ENCODE results near the gene MAPK9. TPM values are rescaled to one million over a fixed set of nuclear protein-coding genes. Genes with fewer than 3 reads are reported as not detected.

The MAPK9 gene
- total RNA-seq, 1 experiment from 2014 or later: 54.0 TPM

GRCh38 chr5:180323160-180323559 is 31.3 kb upstream of the MAPK9 start:
- H4K20me1 ChIP-seq (ENCODE audit: insufficient read depth): no peaks in the 10 kb centered on the region
- H3K9me3 ChIP-seq (ENCODE audit: insufficient read depth, low read depth): no peaks in the 10 kb centered on the region
- H3K4me3 ChIP-seq: no peak overlapping the region
- H3F3A ChIP-seq (ENCODE audit: insufficient read depth, low read depth): no peaks in the 10 kb centered on the region
- no peaks in the 10 kb centered on the region for H3K79me2 ChIP-seq (ENCODE audit: low read depth)
- TF ChIP-seq CTCF (conservative IDR thresholded peaks at IDR 0.05) (no peak), EZH2 (IDR thresholded peaks at IDR 0.05; ENCODE audit: low read depth) (no peak)
- no TSS peak for BruUV-seq (replicated peaks)
- no peak overlapping the region for H3K4me2 ChIP-seq
- no peaks in the 10 kb centered on the region for H3K4me1 ChIP-seq (replicated peaks; ENCODE audit: insufficient read depth)
- no peaks in the 10 kb centered on the region for H3K27me3 ChIP-seq (ENCODE audit: insufficient read depth, low read depth)
- no peak overlapping the region for H3K27ac ChIP-seq
- no peak for DNase-seq
- H3K36me3 ChIP-seq (ENCODE audit: low read depth): no peaks in the 10 kb centered on the region
- H2AFZ ChIP-seq: no peak overlapping the region
- CTCF ChIA-PET: no interaction called here
- intact Hi-C loops (cut with micrococcal nuclease; ENCODE audit: unreplicated experiment): no loop called here
- no peaks in the 10 kb centered on the region for H3K9me2 ChIP-seq (ENCODE audit: insufficient read depth)
- POLR2A ChIA-PET (ENCODE audit: unreplicated experiment): no interaction called here

- no peaks in the 10 kb centered on the region for H3K9me3 ChIP-seq (ENCODE audit: insufficient read depth, low read depth)
- no peaks in the 10 kb centered on the region for H4K20me1 ChIP-seq (ENCODE audit: insufficient read depth)
- no peak overlapping the region for H3K4me3 ChIP-seq
- no TSS peak for BruUV-seq (replicated peaks)
- POLR2A ChIA-PET (ENCODE audit: unreplicated experiment): no interaction called here
- no peaks in the 10 kb centered on the region for H3K4me1 ChIP-seq (replicated peaks; ENCODE audit: insufficient read depth)
- TF ChIP-seq EZH2 (IDR thresholded peaks at IDR 0.05; ENCODE audit: low read depth) (no peak), CTCF (conservative IDR thresholded peaks at IDR 0.05) (no peak)
- H3K9me2 ChIP-seq (ENCODE audit: insufficient read depth): no peaks in the 10 kb centered on the region
- intact Hi-C loops (cut with micrococcal nuclease; ENCODE audit: unreplicated experiment): no loop called here
- no peak overlapping the region for H3K27ac ChIP-seq
- no peak for DNase-seq
- no peak overlapping the region for H2AFZ ChIP-seq
- H3K4me2 ChIP-seq: no peak overlapping the region
- CTCF ChIA-PET: no interaction called here
- no peaks in the 10 kb centered on the region for H3K36me3 ChIP-seq (ENCODE audit: low read depth)
- no peaks in the 10 kb centered on the region for H3K27me3 ChIP-seq (ENCODE audit: insufficient read depth, low read depth)
- H3F3A ChIP-seq (ENCODE audit: insufficient read depth, low read depth): no peaks in the 10 kb centered on the region; the same call in 1 of the 2 replicates
- H3K79me2 ChIP-seq (ENCODE audit: low read depth): no peaks in the 10 kb centered on the region
Observed at GRCh38 chr5:180318456-180319089, 26.7 kb upstream of the MAPK9 start.

GRCh38 chr5:180316586-180316985 is 24.7 kb upstream of the MAPK9 start:
- Histone ChIP-seq H2AFZ (no peak overlapping the region), H4K20me1 (ENCODE audit: insufficient read depth) (no peaks in the 10 kb centered on the region)

More at GRCh38 chr5:180316586-180316985, 24.7 kb upstream of the MAPK9 start:
- Histone ChIP-seq H3K4me1 (replicated peaks; ENCODE audit: insufficient read depth) (no peaks in the 10 kb centered on the region), H3K4me3 (no peak overlapping the region), H3F3A (ENCODE audit: insufficient read depth, low read depth) (no peaks in the 10 kb centered on the region; the same call in 1 of the 2 replicates), H3K4me2 (no peak overlapping the region), H3K9me2 (ENCODE audit: insufficient read depth) (no peaks in the 10 kb centered on the region), H3K79me2 (ENCODE audit: low read depth) (no peaks in the 10 kb centered on the region), H3K27ac (no peak overlapping the region), H3K36me3 (ENCODE audit: low read depth) (no peaks in the 10 kb centered on the region), H3K27me3 (ENCODE audit: insufficient read depth, low read depth) (no peaks in the 10 kb centered on the region), H3K9me3 (ENCODE audit: insufficient read depth, low read depth) (no peaks in the 10 kb centered on the region)
- no peak for DNase-seq
- no TSS peak for BruUV-seq (replicated peaks)
- intact Hi-C loops (cut with micrococcal nuclease; ENCODE audit: unreplicated experiment): no loop called here
- ChIA-PET CTCF (interaction anchor here (1.5 kb wide), 1 partner anchor 12 kb away, joined by 16 read pairs; no protein-coding TSS in a partner anchor), POLR2A (ENCODE audit: unreplicated experiment) (no interaction called here)
- TF ChIP-seq EZH2 (IDR thresholded peaks at IDR 0.05; ENCODE audit: low read depth) (no peak), CTCF (conservative IDR thresholded peaks at IDR 0.05) (no peak)
